Panc1 (cell line): ENCODE measurements around the gene NACA2.

Experiments
- POLR2AphosphoS5 ChIP-seq: IDR thresholded peaks from 2 replicates; pipeline ENCODE4 v1.6.1; 2012; ENCODE audit warnings: mild to moderate bottlenecking, low read depth, low read length, moderate library complexity
- TF ChIP-seq, protein P1 (sequence below): fragments of 450-650 bp; IDR thresholded peaks from 2 replicates; pipeline ENCODE4 v1.5.1; 2017; ENCODE audit warnings: mild to moderate bottlenecking

GRCh38 chr17:61579961-61580360 lies 11.1 kb downstream of the NACA2 start:
- TF ChIP-seq, protein P1, sequence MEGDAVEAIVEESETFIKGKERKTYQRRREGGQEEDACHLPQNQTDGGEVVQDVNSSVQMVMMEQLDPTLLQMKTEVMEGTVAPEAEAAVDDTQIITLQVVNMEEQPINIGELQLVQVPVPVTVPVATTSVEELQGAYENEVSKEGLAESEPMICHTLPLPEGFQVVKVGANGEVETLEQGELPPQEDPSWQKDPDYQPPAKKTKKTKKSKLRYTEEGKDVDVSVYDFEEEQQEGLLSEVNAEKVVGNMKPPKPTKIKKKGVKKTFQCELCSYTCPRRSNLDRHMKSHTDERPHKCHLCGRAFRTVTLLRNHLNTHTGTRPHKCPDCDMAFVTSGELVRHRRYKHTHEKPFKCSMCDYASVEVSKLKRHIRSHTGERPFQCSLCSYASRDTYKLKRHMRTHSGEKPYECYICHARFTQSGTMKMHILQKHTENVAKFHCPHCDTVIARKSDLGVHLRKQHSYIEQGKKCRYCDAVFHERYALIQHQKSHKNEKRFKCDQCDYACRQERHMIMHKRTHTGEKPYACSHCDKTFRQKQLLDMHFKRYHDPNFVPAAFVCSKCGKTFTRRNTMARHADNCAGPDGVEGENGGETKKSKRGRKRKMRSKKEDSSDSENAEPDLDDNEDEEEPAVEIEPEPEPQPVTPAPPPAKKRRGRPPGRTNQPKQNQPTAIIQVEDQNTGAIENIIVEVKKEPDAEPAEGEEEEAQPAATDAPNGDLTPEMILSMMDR: no peak
- TF ChIP-seq POLR2AphosphoS5: no peak
